Measurements from ENCODE around the gene TMPRSS5. TPM values are rescaled to one million over a fixed set of nuclear protein-coding genes. Genes with fewer than 3 reads are reported as not detected.

Gene TMPRSS5
- polyA plus RNA-seq, 1 experiment = 0.04 TPM

DNA sequence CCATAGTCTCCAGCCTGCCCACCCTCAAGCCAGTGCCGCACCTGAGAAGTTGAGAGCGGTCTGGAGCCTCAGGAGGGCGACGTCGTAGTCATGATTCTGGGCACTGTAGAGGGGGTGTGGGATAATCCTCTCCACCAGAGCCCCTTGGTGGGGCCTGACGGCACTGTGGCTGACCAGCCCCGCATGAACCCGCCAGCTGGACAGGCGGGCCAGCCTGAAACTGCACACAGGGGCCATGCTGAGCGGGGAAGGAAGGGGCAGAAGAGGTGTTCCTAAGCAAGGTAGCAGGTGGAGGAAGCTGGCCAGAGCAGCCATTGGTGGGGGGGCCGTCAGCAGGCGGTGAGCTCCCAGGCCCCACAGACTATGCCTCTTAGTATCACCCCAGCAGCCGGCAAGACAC is 13.1 kb downstream of the TMPRSS5 start:
- CTCF ChIA-PET = no interaction called here
- DNase-seq (ENCODE audit: low read depth, low spot score) = no peak
- no peaks in the 10 kb centered on the region for H3K27me3 ChIP-seq (ENCODE audit: control insufficient read depth, insufficient read depth, low read length)
- TF ChIP-seq, protein P1, sequence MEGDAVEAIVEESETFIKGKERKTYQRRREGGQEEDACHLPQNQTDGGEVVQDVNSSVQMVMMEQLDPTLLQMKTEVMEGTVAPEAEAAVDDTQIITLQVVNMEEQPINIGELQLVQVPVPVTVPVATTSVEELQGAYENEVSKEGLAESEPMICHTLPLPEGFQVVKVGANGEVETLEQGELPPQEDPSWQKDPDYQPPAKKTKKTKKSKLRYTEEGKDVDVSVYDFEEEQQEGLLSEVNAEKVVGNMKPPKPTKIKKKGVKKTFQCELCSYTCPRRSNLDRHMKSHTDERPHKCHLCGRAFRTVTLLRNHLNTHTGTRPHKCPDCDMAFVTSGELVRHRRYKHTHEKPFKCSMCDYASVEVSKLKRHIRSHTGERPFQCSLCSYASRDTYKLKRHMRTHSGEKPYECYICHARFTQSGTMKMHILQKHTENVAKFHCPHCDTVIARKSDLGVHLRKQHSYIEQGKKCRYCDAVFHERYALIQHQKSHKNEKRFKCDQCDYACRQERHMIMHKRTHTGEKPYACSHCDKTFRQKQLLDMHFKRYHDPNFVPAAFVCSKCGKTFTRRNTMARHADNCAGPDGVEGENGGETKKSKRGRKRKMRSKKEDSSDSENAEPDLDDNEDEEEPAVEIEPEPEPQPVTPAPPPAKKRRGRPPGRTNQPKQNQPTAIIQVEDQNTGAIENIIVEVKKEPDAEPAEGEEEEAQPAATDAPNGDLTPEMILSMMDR (IDR thresholded peaks at IDR 0.05; ENCODE audit: low read depth, low read length) = no peak
- H3K9me3 ChIP-seq (ENCODE audit: control insufficient read depth, insufficient read depth, low read length) = no peaks in the 10 kb centered on the region; the same call in 1 of the 2 replicates
- no peak overlapping the region for H3K4me3 ChIP-seq (ENCODE audit: low read depth, low read length)
- no peak overlapping the region for H3K27ac ChIP-seq (ENCODE audit: low read depth, low read length)
- POLR2A ChIA-PET = no interaction called here

DNA sequence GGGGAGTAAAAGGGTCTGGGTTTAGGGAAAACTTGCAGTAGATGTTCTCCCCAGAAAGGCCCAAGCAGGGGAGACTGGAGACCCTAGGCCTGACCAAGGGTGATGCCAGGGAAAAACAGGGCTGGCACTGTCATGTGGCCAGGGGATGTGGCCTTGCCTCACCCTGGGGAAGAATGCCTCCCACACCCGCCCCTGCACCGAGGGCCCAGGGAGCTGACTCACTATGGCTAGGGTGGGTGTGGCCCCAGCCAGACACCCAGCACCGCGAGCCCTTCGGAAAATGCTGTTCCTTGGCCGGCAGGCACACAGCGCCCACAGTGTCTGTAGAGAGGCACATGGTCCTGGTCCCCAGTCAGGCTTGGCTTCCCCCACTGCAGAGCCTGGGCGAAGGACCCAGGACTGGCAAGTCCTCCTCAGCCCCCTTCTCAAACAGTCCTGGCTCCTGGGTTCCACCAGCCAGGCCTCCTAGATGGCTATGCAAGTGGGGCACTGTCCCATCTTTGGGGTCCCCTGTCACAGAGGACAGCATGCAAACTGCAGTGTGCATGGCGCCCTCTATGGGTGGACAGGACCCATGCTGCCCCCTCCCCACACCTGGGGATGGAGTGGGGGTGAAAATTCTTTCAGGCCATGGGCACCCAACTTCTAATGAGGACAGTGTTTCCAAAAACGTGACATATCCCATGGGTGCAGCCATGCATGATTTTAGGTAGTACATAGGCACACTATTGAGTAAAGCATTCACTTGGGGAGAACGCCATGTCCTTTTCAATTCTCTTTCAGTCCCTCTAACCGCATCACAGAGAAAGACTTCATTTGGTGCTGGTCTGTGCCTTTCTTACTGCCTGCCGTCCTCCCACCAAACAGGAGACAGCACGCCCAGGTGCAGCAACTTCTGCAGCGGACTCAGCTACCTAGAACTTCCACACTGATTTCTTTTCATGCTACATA is 15.2 kb downstream of the TMPRSS5 start:
- no peaks in the 10 kb centered on the region for H3K27me3 ChIP-seq (ENCODE audit: control insufficient read depth, insufficient read depth, low read length)
- ChIA-PET POLR2A (no interaction called here), CTCF (no interaction called here)
- no peak overlapping the region for H3K4me3 ChIP-seq (ENCODE audit: low read depth, low read length)
- TF ChIP-seq, protein P1 (IDR thresholded peaks at IDR 0.05; ENCODE audit: low read depth, low read length) = no peak
- H3K27ac ChIP-seq (ENCODE audit: low read depth, low read length) = no peak overlapping the region
- DNase-seq (ENCODE audit: low read depth, low spot score) = no peak
- no peaks in the 10 kb centered on the region; the same call in 1 of the 2 replicates for H3K9me3 ChIP-seq (ENCODE audit: control insufficient read depth, insufficient read depth, low read length)

DNA sequence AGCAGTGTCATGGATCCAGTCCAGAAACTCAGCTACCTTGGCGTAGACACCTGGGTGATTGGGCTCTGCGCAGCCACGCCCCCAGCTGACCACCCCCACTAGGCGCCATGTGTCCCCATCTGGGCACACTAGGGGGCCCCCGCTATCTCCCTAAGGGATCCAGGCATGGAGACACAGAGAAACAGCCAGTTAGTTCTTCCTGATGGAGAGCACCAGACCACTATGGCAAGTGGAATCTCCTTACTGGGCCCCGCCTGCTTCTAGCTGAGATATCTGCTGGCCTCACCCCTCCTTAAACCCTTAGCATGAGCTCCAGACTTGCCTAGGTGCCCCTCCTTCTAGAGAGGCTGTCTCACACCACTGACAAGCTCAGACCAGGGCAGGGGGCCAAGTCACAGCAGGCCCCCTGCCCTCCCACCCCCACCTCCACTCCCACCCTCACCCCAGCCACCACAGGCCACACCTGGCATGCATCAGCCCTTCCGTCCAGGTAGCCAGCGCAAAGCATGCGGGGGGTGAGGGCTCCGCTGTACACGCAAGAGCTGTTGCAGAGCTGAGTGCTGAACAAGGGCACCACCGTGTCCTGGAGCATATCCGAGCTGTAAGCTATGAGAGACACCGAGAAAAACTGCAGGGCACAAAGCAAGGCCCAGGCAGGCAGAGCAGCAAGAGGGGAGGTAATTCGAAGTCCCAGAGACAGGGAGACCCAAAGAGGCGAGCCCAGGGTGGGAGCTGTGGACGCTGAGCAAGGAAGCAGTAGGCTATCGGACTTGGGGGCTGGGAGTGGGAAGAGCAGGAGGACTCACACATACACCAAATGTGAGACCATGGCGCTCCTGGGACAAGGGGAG is 16.1 kb downstream of the TMPRSS5 start:
- no peak for DNase-seq (ENCODE audit: low read depth, low spot score)
- no peaks in the 10 kb centered on the region; the same call in 1 of the 2 replicates for H3K9me3 ChIP-seq (ENCODE audit: control insufficient read depth, insufficient read depth, low read length)
- no peaks in the 10 kb centered on the region for H3K27me3 ChIP-seq (ENCODE audit: control insufficient read depth, insufficient read depth, low read length)
- ChIA-PET POLR2A (no interaction called here), CTCF (interaction anchor here (1.1 kb wide), 1 partner anchor 158 kb away, joined by 3 read pairs; no protein-coding TSS in a partner anchor)
- no peak overlapping the region for H3K27ac ChIP-seq (ENCODE audit: low read depth, low read length)
- TF ChIP-seq, protein P1 (IDR thresholded peaks at IDR 0.05; ENCODE audit: low read depth, low read length) = no peak
- H3K4me3 ChIP-seq (ENCODE audit: low read depth, low read length) = no peak overlapping the region

DNA sequence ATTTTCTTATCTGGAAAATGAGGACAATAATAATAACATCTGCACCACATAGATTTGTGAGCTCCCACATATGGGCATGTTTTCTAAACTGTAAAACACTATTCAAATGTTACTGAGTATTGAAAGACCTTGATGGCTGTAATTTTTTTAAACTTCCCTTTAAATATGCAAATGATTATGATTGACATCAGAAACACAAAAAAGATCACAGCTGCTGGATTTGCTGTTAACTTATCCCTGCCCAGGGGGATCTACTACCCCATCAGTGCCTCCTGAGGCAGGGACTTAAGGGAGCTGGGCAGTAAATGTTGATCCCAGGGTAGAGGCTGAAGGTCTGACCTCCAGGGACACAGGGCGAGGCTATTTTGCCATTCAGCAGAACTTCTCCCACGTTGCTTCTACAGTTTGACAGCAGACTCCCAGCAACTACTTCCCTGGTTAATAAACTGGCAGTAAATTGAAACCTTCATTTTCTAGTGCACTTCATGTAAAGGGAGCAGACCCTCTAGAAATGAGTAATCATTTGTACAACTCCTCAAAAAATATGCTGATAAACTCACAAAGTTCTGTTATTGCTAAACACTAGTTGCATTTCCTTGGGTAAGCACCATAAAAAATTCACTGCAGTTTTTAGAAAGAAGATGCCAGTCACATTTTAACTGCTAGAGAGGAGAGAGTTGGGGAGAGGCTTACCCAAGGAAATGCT is 20.3 kb downstream of the TMPRSS5 start:
- ChIA-PET POLR2A (interaction anchor here (0.8 kb wide), 1 partner anchor 198 kb away, joined by 5 read pairs; no protein-coding TSS in a partner anchor), CTCF (no interaction called here)
- no peak for DNase-seq (ENCODE audit: low read depth, low spot score)

More for the DNA sequence above, 20.3 kb downstream of the TMPRSS5 start:
- Histone ChIP-seq H3K9me3 (ENCODE audit: control insufficient read depth, insufficient read depth, low read length) (no peaks in the 10 kb centered on the region; the same call in 1 of the 2 replicates), H3K27ac (ENCODE audit: low read depth, low read length) (no peak overlapping the region), H3K27me3 (ENCODE audit: control insufficient read depth, insufficient read depth, low read length) (peaks cover 3% of the 10 kb centered on the region), H3K4me3 (ENCODE audit: low read depth, low read length) (no peak overlapping the region)
- TF ChIP-seq, protein P1 (IDR thresholded peaks at IDR 0.05; ENCODE audit: low read depth, low read length) = no peak
